Right ventricle myocardium superior (tissue), 1 donor: ENCODE results near the gene KCTD14. TPM values are rescaled to one million over a fixed set of nuclear protein-coding genes. Genes with fewer than 3 reads are reported as not detected.
"Not testable (repeated sequence)": the region's sequence is repeated elsewhere in the genome, so short reads cannot be mapped to it uniquely, and the experiment has no call there.

Experiments used
- ATAC-seq: fragments of 200-7000 bp; cut with Tn5 transposase; one replicate; pipeline ENCODE4 v1.9.1; 2020; ENCODE audit warnings: mild to moderate bottlenecking; ENCODE audit not compliant: poor library complexity
- DNase-seq: peaks from one replicate; pipeline ENCODE4 v3.0.0-alpha.2; 2020
- intact Hi-C: fragments of 100-400 bp; cut with DNase I; formaldehyde crosslinking; loops from one replicate; pipeline ENCODE4 v1.11.2; 2022
- total RNA-seq: library from RNA; stranded (reverse); fragmentation: NEBNext Ultra II Directional; extraction: Animal tissue kit (Norgen Biotek cat#: 25700); gene quantifications from one replicate; pipeline ENCODE4 v1.2.1, GENCODE V29; 2021
- donor health status: DM: no; HTN: yes; CAD: no; lungs with severe emphysema.

The KCTD14 gene
- total RNA-seq, 1 donor from 2014 or later: not detected

DNA sequence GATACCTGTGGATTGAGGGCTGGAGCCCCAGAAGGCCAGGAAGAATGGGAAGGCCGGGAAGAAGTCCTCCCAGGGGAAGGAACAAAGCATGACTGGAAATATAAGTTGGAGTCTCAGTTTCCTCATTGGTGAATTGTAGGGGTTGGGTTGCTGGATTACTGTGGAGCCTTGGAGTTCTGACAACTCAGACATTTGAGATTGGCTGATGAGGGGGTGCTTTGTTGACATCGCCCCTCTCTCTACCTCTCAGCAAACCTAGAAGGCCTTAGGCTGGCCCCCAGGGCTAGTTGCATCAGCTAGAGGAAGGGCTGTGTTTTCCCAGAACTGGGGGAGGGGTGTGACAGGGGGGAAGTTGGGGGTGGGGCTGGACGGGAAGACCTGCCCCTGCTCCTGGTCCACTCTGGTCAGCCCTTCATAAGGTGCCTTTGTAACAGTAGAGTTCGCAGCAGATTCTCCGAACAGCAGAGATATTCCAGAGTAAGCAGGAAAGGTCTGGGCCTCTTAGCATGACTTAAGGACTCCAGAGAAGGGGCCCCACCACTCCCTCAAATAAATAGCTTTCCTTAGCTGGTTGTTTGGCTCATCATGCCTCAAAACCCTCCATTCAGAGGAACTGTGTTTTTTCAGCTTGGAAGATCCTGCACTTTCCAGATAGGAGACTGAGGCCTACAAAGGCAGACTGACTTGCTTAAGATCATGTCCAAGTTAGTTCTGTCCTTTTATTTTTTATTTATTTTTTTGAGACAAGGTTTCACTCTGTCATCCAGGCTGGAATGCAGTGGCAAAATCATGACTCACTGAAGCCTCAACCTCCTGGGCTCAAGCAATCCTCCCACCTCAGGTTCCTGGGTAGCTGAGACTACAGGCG is 28.1 kb upstream of the KCTD14 start:
- ATAC-seq (no peak), DNase-seq (no peak)
- intact Hi-C loops: no loop called here

DNA sequence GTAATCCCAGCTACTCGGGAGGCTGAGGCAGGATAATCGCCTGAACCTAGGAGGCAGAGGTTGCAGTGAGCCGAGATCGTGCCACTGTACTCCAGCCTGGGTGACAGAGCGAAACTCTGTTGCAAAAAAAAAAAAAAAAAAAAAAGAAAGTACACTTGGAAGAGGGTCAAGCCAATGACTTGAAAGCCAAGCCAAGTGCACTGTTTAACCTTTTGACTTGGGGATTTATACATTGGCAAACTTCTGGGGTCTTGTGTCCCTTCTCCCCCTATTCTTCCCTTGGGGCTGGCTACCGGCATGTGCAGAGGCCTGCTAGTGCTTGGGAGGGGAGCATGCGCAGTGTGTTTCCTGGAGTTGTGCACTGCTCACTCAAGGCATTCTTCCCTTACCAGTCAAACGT is 26.3 kb upstream of the KCTD14 start:
- DNase-seq (no peak), ATAC-seq (no peak)
- intact Hi-C loops: no loop called here

GRCh38 chr11:78048561-78048960 is 25.5 kb upstream of the KCTD14 start:
- no peak for DNase-seq
- intact Hi-C loops: no loop called here
- no peak for ATAC-seq

DNA sequence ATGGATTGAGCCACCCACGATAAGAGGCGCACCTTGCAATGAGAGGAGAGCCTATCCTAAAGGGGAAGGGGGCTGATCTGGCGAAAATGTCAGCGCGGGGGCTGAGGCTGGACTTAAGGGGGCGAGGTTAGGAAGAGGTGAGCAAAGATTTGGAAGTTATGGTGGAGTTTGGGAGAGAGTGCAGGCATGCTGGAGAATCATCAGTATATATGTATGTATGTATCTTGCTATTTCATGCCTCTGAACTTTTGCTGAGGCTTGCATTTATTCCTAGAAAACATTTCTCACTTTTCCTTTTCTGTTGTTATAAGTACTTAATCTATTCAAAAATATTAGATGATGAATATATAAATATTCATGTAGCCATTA is 23.4 kb upstream of the KCTD14 start:
- intact Hi-C loops: no loop called here
- no peak for DNase-seq
- ATAC-seq: no peak

DNA sequence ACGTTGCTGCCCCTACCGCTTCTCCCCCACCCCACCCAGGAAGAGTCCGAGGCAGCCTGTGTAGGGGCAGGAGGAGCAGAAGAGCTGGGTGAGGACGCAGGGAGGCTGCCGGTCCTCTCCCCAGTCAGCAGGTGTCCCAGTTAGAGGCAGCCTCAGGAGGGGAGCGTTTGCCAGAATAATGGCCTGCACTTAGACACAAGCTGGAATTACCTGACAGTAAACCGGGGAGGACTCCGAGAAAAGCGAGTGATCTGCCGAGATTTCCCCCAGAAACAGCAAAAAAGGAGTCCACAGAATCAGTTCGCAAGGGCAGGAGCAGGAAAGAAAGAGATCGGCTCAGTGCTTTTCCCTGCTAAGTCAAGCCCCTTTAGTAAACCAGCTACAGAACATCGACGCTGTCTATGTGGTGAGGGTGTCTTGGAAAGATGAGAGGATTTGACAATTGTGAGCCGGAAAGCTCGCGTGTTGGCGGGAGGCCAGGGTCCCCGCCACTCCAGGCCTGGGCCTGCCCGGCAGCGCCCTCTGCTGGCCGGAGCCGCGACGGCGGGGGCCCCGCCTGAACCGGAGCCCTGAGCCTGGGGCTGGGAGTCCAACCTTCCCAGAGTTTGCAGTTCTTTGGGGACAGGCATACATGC is 22.9 kb upstream of the KCTD14 start:
- peak; percentile 92 for DNase-seq
- intact Hi-C loops: no loop called here
- peak; percentile 96 for ATAC-seq

GRCh38 chr11:78044706-78045105 is 21.6 kb upstream of the KCTD14 start:
- ATAC-seq: no peak
- DNase-seq: no peak
- intact Hi-C loops: no loop called here

DNA sequence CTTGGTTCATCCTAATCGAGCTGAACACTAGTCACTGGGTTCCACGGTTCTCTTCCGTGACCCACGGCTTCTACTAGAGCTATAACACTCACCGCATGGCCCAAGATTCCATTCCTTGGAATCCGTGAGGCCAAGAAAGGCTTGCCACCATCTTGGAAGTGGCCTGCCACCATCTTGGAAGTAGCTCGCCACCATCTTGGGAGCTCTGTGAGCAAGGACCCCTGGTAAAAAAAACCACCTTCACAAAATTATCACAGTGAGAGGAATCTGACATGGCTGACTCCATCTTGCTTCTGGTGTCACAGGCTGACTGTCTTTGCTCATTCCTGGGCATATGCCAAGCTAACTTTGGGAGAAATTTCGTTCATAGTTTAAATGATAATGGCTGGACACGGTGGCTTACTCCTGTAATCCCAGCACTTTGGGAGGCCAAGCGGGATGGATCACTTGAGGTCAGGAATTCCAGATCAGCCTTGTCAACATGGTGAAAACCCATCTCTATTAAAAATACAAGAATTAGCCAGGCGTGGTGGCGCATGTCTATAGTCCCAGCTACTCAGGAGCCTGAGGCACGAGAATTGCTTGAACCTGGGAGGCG is 18.9 kb upstream of the KCTD14 start:
- ATAC-seq: no peak
- intact Hi-C loops: no loop called here

DNA sequence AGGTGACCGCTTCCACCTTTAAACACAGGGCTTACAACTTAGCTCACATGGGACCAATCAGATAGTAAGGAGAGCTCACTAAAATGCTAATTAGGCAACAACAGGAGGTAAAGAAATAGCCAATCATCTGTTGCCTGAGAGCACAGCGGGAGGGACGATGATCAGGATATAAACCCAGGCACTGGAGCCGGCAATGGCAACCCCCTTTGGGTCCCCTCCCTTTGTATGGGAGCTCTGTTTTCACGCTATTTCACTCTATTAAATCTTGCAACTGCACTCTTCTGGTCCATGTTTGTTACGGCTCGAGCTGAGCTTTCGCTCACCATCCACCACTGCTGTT is 18.3 kb upstream of the KCTD14 start:
- ATAC-seq, intact Hi-C loops, DNase-seq: not testable (repeated sequence)

More for the DNA sequence above, 18.9 kb upstream of the KCTD14 start:
- DNase-seq: no peak

- intact Hi-C loops: no loop called here
- ATAC-seq: no peak
- no peak for DNase-seq
Observed at GRCh38 chr11:78040691-78041379, 17.8 kb upstream of the KCTD14 start.

DNA sequence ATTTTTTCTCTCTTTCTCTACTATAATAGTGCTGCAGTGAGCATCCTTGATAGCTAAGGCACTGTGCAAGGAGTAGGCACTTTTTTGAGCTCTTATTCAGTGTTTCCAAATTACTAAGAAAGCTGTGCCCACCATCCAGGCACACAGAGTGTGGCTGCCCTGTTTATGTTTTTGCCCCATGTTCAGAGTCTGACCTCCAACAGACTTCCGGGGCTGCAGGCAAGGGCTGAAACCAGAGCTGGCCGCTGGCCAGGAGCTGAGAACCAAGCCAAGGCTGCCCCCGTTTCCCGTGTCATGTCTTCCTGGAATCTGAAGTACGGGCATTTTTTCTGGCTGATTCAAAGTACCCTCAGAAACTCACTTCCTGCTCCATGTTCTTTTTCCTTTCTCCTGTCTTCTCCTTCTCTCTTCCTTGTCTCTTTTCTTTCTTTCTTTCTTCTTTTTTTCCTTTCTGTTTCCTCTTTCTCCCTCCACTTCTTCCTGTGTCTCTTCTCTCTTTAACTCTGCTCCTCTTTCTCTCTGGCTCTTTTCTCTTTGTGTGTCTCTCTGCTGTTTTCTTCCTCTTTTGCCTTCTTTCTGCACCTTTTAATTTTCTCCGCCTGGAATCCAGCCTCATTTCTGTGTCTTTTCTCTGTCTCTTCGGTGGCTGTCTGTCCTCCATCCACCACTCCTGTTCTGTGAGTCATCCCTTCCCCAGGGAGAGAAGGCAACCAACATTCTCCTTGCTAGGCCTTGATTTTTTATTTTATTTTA is 17.0 kb upstream of the KCTD14 start:
- DNase-seq (peak; percentile 77), ATAC-seq (peak; percentile 83)
- intact Hi-C loops: no loop called here

DNA sequence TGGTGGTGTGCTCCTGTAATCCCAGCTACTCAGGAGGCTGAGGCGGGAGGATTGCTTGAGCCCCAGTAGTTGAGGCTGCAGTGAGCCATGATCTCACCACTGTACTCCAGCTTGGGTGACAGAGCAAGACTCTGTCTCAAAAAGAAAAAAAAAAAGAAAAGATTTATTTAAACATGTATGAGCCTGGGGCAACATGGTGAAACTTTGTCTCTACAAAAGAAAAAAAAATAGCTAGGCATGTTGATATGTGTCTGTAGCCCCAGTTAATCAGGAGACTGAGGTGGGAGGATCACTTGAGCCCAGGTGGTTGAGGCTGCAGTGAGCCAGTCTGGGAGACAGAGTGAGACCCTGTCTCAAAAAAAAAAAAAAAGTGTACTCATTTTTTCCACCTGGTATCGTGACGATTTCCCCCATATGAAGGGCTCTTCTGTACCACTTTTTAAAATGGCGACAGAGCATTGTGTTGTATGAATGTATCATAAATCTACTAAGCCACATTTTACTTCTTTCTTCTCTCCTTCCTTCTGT is 16.4 kb upstream of the KCTD14 start:
- intact Hi-C loops: no loop called here
- ATAC-seq: no peak
- DNase-seq: no peak

DNA sequence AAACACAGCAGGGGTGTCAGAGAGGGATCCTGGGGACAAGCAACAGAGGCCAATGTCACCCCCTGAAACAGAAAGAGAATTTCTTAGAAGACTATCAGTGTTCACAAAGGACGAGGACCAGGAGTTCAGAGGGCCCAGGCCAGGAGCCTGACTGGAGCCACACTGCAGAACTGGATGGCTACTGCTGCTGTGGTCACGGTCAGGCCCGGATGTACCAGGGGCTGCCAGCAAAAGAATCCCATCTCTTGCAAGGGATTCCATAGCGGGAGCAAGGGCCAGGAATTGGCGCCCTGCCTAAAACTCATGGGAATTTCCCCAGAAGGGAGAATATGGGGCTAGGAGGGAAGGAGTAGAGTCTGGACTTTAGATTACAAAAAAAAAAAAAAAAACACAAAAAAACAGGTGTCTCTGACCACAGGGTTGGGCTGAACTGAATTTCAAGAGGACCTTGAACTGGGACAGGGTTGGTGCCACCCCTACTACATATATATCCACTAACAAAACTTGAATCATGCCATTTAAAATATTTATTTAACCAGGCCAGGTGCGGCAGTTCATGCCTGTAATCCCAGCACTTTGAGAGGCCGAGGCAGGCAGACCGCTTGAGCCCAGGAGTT is 15.7 kb upstream of the KCTD14 start:
- ATAC-seq (no peak), DNase-seq (no peak)
- intact Hi-C loops: no loop called here

GRCh38 chr11:78037825-78038620 is 14.9 kb upstream of the KCTD14 start:
- intact Hi-C loops: no loop called here
- ATAC-seq: no peak
- no peak for DNase-seq

GRCh38 chr11:78037056-78037455 is 14.0 kb upstream of the KCTD14 start:
- ATAC-seq (peak; percentile 18), DNase-seq (no peak)
- intact Hi-C loops: no loop called here

- no peak for DNase-seq
- no peak for ATAC-seq
- intact Hi-C loops: no loop called here
Observed at GRCh38 chr11:78036313-78036712, 13.2 kb upstream of the KCTD14 start.

DNA sequence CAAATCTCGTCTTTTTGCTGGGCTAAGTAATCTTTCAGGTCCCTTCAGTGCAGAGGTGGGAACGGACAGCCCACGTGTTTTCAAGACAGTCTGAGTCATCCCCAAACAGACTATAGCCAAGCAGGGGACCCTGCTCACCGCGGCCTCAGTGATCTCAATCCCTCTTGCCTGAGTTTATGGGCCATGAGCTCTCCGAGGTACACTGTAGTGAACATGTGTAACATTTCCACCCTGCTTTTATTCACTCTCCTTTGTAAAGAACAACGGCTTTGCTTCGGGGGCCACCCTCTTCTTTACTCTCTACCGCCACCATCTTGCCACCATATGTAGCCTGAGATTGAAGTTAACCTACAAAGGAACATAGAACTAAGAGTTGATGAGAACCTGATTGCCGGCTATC is 11.5 kb upstream of the KCTD14 start:
- ATAC-seq (no peak), DNase-seq (no peak)
- intact Hi-C loops: no loop called here

DNA sequence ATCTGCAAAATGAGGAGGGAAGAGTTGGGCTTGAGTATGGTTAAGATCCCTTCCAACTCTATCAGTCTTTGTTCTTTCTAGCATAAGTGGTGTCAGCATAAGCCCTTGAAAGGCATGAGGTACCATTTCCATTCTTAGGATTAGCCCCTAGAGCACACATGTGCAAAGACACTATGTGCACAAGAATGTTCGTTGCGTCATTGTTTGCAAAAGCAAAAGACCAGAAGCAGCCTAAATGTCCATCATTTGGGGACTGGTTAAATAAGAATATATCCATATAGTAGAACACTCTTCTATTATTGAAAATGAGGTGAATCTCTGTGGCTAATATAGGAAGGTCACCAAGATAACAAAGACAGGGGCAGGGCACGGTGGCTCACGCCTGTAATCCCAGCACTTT is 10.0 kb upstream of the KCTD14 start:
- DNase-seq (no peak), ATAC-seq (no peak)
- intact Hi-C loops: no loop called here
